ENCODE data around the gene BOD1L2.

Gene BOD1L2

DNA sequence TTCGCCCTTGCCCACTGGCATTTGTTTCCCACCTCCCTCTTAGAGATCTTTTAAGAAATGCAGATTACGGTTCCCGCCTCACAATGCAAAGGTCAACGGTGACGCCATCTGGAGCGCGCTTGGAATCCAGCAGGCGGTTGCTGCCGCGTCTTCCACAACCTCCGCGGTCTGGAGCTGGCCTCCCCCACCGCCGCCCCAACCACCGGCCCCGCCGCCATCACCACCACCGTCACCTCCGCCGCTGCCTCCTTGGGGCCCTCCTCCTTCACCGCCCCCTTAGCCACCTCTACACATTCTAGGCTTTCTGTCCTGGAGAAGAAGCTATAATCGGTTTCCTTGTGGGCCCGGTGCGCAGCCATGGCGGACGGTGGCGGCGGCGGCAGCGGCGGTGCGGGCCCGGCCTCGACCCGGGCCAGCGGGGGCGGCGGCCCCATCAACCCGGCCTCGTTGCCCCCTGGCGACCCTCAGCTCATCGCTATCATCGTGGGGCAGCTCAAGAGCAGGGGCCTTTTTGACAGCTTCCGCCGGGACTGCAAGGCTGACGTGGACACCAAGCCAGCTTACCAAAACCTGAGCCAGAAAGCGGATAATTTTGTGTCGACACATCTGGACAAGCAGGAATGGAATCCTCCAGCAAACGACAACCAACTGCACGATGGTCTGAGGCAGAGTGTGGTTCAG, at the start of gene BOD1L2:
TSS of gene BOD1L2 (plus strand) at position 132 of the 681 bp plus-strand sequence. CDS start at position 358, 226 bp downstream.
- no peak for DNase-seq (ENCODE audit: low read depth in 2 of 2)

DNA sequence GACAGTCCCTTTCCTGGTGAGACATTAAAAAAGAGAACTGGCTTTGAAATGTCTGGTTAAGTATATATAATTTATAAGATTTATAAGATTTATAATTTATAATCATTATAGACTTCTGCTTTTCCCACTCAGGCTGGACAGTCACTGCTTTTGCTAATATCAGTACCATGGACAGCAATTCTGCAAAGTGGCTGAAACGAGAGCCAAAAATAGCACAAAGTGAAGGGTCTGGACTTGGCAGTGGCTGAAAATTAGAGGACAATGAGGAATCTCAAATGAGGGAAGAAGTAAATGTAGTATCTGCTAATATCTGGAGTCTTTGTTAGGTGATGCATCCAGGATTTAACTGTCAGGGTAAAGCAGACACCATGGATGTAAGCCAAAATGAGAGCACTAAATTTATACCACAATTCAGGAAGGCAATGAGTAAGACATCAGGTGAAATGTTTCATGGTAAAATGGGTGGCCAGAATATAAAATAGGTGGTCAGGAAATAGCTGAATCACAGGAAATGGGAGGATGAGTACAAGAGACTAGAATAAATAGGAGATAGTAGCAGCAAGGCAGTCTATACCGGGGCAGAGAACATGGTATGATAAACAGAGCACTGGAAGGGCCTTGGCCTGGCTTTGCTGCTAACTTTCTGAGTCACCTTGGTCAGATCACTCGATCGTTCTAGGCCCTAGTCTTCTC, 39.6 kb upstream of the BOD1L2 start:
- no peak for DNase-seq (ENCODE audit: low read depth in 2 of 2)

DNA sequence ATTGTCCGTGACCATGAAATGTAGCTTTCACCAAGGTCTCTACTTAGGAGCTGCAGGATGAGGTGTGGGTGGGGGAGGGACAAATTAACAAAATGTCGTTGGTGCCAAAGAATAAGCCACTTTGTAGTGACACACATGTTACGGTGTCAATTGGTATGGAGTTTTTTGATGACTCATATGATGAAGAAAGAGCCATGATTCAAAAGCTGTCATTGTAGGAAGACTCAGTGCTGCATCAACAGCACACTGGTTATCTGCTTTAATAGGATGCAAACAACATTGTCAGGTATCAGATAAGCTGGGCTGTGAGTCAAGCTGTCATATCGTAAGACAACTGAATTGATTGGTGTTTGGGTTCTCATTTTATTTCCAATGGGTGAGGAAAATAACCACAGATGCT, 36.6 kb upstream of the BOD1L2 start:
- no peak for DNase-seq (ENCODE audit: low read depth in 2 of 2)

DNA sequence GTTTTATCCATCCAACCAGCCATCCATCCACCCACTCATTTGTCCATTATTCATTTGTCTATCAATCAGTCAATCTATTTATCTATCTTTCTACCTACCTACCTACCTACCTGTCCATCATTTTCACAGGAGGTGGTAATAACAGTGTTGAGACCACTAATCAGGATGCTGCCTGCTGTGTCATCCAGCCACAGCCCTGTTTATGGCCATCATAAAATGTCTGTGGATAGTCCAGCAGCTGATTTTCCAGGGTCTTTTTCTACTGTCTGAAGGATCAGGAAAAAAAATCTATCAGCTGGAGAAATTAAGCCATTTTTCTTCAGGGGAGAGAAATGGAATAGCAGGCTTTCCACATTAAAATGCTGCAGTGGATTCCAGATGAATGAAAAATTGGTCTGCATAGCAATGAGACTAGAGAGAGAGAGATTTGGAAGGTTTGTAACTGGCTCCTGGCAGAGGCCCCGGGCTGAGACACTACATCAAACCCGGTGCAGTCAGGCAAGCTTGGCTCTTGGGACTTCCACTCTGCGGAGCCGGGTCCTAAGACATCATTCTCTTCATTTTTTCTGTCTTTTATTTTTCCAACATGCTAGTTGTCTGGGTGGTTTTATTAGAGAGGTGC, 33.0 kb upstream of the BOD1L2 start:
- DNase-seq (ENCODE audit: low read depth in 2 of 2): no peak

DNA sequence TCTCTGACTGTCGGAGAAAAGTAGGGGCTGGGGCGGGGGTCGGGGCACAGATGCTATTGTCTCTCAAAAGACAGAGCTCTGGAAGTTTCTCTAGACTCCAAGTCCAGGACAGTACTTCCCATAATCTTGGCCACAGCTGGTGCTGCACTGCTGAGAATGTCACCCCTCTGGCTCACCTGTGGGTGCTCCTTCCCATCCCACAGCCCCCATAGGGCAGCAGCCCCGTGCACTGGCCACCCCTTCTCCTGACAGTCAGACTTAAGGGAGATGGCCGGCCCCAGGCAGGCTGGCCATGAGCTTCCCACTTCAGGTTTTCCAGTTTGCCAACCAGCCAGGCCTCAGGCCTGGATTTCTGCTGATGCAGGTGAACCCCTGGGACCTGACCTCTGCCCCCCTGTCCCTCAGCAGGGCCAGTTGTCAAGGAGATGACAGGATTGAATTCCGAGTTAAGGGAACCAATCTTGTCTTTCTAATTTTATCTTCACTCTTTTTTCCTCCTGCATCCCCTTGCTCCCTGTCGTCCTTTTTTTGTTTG, 30.2 kb upstream of the BOD1L2 start:
- no peak for DNase-seq (ENCODE audit: low read depth in 2 of 2)

DNA sequence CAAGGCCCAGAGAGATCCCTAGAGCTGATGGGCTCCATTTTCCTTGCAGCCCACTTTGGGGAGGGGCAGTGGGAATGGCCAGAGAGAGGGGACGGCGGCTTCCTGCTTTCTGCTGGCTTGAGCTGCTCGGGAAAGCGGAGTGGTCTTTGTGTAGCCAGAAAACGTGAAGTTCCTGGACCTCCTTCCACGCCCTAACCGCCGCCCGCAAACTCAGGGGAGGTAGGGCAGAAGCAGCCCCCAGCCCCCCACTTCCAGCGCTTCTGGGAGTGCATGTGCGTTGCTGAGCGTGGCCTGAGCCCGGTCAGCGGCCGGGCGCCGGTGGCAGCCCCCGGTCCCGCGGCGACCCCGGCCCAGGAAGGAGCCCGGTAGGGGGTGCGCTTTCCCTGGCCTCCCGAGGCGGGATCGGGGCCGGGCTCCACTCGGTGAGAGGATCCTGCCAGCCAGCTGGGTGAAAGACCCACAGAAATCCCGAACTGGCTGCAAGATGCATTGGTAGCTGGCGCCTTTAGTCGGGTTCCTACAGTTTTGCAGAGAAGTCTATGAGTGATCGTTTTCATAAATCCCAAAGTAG, 25.3 kb upstream of the BOD1L2 start:
- DNase-seq (ENCODE audit: low read depth in 2 of 2): no peak

DNA sequence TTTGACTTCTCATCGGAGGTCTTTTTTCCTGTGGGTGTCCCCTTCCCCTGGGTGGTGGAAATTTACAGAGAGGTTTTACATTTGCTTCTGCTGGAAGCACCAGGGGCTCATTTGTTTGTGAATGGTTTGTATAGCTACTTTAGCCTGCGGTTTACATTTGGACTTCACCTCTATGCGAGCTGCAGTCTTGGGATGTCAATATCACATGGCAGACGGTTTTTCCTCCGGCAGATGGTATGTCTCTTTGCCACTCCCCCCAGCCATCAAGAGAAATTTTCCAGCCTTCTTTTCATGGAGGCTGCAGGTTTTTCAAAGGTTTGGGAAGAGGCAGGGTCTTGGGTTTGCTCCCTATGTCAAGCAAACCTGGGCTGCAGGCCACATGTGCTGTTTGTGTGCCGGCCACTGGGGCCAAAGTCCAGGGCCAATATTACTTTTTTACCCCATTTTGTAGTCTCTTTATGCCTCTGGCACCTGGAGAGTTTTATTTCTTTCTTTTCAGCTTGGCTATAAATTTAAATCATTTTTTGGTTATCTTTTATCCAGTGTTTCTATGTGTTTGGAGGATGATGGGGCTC, 23.9 kb upstream of the BOD1L2 start:
- no peak for DNase-seq (ENCODE audit: low read depth in 2 of 2)

DNA sequence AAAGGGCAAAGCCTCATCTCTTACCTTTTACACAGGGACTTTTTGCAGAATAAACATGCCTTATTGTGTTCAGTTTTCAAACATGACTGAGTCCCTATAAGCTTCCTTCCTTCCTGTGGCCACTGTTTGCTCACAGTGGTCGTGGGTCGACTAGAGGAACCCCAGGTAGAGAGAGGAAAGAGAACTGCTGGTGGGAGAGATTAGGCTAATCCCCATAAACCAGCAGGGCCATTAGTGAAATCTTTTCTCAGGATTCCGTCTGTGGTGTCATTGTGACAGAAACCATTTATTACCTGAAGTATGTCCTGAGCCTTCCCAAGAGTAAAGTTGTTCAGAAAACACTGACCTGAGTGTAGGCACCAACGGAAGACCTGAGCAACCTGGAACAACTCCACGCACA, 21.3 kb upstream of the BOD1L2 start:
- DNase-seq (ENCODE audit: low read depth in 2 of 2): no peak

DNA sequence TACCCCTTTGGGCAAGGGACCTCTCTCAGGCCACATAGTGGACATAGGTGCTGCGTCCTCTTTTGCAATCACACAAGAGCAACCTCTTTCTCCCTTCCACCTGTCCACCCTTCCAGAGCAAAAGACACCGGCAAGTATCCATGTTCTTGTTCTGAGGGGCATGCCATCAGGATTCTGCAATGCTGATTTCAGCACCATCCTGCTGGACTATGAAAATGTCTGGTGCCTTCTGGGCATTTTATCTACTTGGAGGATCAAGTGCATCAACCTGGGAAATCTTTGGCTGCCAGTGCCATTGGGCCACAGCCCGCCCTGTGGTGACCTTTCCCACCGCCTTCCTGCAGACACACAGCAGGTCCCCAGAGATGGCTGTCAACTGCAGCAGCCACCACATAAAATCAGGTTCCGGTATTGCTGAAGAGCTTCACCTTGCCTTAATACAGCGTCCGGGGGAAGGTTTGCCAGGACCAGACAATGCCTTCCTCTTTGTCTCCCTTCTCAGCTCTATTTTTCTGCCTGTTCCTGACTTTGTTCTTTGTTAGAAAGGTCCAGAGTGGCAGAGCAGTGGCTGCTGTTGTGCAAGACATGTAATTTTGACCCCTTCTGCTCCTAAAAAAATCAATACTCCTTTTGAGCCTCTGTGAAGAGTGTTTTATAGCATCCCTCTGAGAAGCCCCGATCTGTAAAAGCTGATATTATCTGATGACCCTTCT, 18.5 kb upstream of the BOD1L2 start:
- DNase-seq (ENCODE audit: low read depth in 2 of 2): no peak

DNA sequence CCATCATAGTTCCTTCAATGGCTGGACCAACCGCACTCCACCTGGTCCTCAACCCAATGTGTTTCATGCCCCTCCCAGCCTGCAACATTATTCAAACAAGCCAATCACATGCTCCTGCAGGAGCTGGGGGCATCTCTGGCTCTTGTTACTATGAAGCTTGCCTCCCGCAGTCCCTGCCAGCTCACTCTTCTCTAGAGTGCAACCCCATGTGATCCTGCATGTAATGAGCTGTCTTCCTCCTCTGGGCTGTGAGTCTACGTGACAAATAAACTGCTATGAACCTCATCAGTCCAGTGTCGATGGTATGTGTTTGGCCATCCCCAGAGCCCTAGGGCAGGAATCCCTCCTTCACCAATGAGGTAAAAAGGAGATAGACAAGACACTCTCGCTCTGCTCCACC, 15.8 kb upstream of the BOD1L2 start:
- DNase-seq (ENCODE audit: low read depth in 2 of 2): no peak

DNA sequence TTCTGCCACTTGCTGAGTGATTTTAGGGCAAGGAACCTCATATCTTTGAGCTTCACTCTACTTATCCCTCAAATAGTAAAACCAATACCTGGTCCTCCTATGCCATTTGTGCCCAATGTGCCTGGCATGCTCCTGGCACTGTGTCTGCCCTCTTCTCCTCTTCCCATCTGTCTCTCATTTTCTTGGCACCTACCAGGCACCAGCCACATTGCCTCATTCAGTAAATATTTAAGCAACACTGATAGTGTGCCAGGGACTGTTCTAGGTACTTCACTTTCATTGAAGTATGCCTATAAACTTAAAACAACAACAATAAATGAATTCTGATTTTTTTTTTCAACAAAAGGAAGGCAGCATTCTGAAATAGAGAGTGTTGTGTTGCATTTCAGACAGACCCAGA, 15.1 kb upstream of the BOD1L2 start:
- no peak for DNase-seq (ENCODE audit: low read depth in 2 of 2)

DNA sequence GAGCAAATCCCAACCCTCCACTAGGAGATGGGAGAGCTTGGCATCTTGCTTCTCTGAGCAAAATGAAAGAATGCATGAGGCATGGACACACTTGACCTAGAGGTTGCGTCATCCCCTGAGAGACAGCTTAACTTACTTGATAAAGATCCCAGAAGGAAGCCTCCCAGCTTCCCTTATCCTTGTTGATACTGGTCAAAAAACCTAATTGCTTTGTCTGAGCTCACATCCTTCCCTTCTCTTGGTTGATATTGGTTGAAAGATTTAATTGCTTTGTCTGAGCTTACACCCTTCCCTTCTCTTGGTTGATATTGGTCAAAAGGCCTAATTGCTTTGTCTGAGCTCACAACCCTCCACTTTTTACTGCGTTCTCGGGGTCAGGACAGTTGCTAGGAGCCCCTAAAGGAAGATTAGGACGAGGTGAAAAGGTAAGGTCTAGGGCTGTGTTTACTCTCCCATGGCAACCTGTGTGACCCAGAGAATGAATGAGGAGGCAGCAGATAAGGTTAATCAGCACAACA, 12.2 kb upstream of the BOD1L2 start:
- DNase-seq (ENCODE audit: low read depth in 2 of 2): no peak

DNA sequence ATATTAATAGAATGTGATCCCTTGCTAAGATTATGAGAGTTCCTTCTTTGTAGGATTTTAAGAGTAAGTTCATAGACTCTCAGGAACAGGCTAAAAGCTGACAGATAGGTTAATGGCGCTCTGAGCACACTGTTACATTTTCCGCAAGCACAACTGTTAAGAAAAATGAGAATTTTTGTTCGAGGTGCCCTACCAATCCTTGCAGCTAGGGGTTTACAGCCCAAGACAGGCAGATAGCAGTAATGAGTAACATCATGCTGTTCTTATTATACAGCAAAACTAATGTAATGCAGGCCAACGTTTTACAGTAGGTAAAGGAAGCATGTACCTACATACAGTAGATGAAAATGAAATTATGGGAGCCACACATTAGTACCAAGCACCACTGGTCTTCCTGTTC, 11.2 kb upstream of the BOD1L2 start:
- no peak for DNase-seq (ENCODE audit: low read depth in 2 of 2)

DNA sequence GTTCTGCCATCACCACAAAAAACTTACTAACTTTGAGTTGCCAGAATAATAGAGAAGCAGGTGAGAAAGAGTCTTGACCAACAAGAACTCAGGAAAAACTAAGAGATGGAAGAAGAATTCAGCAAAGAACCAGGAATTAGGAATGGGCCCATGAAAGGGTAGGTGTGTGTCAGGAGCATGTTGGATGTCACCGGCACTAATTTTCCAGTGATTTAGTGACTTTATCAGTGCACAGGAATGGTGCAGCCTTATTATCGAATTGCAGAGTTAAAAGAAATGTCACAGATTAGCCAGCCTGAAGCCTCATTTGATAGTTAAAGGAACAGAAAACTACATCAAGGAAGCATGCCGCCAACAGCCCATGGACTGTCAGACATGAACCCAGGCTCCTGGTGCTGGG, 9.0 kb upstream of the BOD1L2 start:
- DNase-seq (ENCODE audit: low read depth in 2 of 2): no peak

DNA sequence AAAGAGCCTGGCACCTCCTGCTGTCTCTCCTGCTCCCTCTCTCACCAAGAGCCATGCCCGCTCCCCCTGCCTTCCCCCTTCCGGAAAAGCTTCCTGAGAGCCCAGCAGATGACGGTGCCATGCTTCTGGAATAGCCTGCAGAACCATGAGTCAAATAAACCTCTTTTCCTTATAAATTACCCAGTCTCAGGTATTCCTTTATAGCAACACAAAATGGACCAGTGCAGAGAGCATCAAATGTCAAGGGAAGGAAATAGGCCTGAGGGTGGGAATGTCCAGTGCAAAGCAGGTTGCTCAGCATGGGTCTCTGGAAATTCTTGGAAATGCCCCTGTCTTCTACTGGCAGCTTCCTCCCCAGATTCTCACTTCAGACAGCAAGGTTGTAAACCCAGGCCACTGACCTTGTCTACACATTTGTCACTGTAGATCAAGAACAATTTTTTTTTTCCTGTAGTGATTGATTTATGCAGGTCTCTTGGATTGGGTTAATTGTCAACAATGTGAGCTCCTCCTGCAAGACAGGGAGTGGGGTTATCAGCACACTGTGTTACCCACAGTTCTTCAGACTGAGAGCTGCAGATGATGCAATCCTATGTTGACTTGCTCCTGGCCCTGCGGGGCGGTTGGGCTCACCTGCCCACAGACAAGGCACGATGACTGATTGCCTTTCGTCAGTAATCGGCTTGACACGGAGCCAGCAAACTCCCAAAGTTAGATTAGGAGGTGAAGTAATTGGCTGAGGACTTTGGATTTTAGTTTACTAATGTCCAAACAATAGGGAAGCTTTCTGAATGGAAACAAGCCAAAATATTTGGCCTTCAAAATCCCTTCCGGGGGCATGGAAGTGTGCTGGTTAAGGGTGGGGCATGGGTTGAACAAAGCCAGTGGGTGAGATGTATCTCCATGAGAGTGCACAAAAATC, 5.4 kb upstream of the BOD1L2 start:
- no peak for DNase-seq (ENCODE audit: low read depth in 2 of 2)

DNA sequence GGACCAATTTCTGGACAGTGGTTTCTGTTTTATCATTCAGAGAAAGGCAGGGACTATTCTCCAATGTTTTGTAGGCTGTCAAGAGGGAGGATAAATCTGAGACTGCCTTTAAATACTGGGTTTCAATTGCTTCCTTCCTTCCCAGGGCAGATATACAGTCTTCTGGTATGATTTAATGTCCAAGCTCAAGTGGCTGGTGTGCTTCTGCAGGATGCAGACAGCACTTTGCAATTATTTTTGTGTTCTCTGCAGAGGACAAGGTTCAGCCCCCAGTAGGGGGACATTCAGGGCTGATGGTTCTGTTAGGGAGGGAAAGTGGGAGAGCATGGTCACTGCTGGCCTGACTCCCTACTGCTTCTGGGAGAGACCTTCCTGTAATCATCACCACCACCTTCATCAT, 4.6 kb upstream of the BOD1L2 start:
- DNase-seq (ENCODE audit: low read depth in 2 of 2): no peak

DNA sequence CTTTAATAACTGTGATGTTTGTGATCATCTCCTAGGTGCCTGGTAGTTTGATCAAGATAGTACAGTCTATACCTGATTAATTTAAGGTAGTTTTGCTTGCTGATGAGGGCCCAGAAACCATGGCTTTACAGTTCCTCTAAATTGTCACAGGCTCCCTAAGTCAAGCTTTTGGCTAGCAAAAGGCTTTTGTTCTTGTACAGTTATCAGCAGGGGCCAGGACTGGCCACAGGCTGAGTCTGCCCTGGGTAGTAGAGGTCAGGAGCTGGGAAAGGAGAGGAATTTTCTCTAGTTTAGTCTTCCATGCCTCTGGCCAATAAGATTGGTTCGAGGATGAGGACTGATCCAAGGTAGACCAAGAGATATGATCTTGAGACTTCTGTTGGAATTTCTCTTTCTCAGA, 3.6 kb upstream of the BOD1L2 start:
- DNase-seq (ENCODE audit: low read depth in 2 of 2): no peak

DNA sequence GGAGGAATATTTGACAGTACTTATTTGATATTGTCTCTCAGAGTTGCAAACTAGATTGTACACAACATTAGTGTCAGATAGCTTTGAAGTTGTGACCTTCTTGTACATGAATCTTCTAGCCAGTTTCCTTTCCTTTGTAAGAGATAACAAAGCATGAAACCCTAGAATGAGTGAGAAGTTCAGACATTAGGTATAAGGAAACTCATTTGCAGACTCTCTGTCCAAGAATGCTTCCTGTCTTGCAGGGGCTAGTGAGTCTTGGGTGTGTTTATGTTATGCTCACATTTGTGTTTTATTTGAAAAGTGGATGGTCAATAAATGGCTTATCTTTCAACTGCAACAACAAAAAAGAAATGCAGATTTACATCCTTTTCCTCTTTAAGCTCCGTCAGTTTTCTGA, 1.4 kb downstream of the BOD1L2 start:
- no peak for DNase-seq (ENCODE audit: low read depth in 2 of 2)

DNA sequence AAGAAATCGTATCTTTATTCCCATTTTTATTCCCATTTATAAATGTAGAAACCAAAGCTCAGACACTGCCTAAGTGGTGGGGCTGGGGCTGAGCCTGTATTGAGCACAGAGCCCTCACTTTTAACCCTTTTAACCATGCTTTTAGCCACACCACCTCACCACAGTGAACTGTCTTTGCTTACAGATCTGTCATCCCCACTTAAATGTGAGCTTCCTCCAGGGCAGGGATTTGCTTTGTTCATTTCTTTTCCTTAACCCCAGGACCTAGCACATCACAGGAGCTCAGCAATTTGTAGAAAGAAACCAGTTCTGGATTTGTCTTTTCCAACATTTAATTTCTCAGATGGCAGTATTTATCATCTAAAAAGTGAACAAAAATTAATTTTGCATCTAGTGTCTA, 2.2 kb downstream of the BOD1L2 start:
- DNase-seq (ENCODE audit: low read depth in 2 of 2): no peak

DNA sequence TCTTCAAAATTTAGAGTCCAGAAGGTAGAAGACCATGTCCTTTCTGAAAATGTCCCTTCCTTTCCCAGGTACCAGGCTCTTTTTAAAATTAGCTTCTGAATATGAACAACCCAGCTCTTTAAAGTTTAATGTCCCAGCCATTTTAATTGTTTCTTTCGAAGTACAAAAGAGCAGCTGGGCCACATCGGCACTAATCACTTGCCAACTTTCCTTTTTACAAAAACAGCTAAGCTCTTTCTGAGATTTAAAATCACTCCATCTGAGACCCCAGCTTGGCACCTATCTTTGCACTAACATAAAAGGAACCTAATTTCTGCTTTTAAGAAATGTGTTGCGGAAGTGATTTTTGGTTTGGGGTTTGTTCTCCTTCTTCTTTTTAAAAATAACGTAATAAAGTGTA, 2.6 kb downstream of the BOD1L2 start:
- DNase-seq (ENCODE audit: low read depth in 2 of 2): no peak

All from stimulated activated CD8-positive, alpha-beta memory T cell treated with anti-CD3 and anti-CD28 coated beads, Interleukin-2, amount 100 ng/mL, for 48 hours (primary cell).